ENCODE data around the gene DUOX2. TPM values are rescaled to one million over a fixed set of nuclear protein-coding genes. Genes with fewer than 3 reads are reported as not detected.
"Not testable (repeated sequence)": the region's sequence is repeated elsewhere in the genome, so short reads cannot be mapped to it uniquely, and the experiment has no call there.

The DUOX2 gene
- total and polyA plus RNA-seq, 4 donors: 0.08 to 0.11 TPM; not detected in 2

DNA sequence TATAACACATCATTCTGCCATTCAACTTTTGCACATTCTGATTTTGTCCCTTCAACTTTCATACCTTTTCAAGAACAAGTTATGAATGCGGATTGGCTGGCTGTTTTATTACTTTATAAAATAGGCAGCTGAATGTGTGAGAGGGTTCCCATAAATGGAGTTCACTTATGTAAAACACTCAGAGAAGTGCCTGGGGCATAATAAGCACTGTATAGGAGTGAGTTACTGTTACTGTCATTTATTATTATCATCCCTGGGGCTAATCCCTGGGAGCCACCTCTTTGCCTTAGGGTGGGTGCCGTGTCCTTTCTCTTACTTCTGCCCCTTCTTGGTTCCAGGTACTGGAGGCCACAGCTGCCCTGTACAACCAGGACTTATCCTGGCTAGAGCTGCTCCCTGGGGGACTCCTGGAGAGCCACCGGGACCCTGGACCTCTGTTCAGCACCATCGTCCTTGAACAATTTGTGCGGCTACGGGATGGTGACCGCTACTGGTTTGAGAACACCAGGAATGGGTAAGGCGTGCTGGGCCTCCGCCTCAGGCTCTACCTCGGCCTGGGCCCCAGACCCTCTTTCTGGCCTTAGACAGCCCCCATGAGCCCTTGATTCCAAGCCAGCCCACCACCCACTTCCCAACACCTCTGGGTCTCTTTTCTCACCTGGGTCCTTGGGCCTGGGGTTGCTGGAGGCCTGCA lies 26.7 kb upstream of the DUOX2 start:
- 97% methylated on average over 9 of the region's 10 CpGs for WGBS (ENCODE audit: insufficient coverage)
- Histone ChIP-seq H3K27me3 (ENCODE audit: control insufficient read depth, insufficient read depth, low read length) (peaks cover 11% of the 10 kb centered on the region), H3K27ac (ENCODE audit: low read depth, low read length) (no peak overlapping the region), H3K4me1 (ENCODE audit: control insufficient read depth, insufficient read depth, low read length) (peaks cover 7% of the 10 kb centered on the region), H3K9me3 (ENCODE audit: control insufficient read depth, insufficient read depth, low read length) (no peaks in the 10 kb centered on the region), H3K4me3 (ENCODE audit: low read depth, low read length) (no peak overlapping the region), H3K36me3 (ENCODE audit: control insufficient read depth, insufficient read depth, low read length) (no peaks in the 10 kb centered on the region)
- DNase-seq (ENCODE audit: low read depth in 4 of 6, low spot score in 6 of 6): no peak

GRCh38 chr15:45139770-45140169 lies 25.8 kb upstream of the DUOX2 start:
- Histone ChIP-seq H3K4me1 (ENCODE audit: control insufficient read depth, insufficient read depth, low read length) (peaks cover 13% of the 10 kb centered on the region), H3K9me3 (ENCODE audit: control insufficient read depth, insufficient read depth, low read length) (no peaks in the 10 kb centered on the region), H3K27ac (ENCODE audit: low read depth, low read length) (no peak overlapping the region), H3K27me3 (ENCODE audit: control insufficient read depth, insufficient read depth, low read length) (peaks cover 18% of the 10 kb centered on the region), H3K4me3 (ENCODE audit: low read depth, low read length) (no peak overlapping the region), H3K36me3 (ENCODE audit: control insufficient read depth, insufficient read depth, low read length) (no peaks in the 10 kb centered on the region)
- no peak for DNase-seq (ENCODE audit: low read depth in 4 of 6, low spot score in 6 of 6)
- WGBS (ENCODE audit: insufficient coverage): 95% methylated on average over 5 of the region's 6 CpGs

DNA sequence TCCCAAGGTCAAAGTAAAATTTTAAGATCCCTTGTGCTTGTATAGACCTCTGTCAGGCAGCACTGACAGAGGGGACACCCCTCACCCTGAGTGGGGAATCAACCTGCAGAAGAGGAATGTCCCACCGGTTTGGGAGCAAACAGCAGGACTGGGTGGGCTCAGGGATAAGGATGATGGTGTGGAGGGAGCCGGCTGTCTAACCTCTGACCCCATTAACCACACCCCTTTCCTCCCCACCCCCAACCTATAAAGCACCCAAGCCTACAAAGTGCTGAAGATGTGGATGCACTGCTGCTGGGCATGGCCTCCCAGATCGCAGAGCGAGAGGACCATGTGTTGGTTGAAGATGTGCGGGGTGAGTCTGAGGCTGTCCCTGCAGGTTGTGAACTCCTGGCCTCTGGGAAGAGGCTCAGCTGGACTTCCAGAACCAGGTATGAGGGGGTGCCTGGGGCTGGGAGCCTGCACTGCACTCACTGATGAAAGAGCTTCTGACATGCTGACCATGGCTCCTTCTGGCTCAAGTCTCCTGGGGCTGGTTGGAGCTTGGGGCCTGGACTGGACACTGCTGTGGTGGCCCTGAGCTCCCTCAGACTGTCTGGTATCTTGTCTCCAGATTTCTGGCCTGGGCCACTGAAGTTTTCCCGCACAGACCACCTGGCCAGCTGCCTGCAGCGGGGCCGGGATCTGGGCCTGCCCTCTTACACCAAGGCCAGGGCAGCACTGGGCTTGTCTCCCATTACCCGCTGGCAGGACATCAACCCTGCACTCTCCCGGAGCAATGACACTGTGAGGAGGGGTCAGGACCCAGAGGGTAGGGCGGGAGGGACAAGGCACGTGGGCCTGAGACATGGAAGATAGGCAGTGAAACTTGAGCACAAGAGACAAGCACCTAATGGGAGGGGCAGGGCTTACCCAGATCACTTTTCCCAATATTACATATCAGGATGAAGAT lies 25.1 kb upstream of the DUOX2 start:
- Histone ChIP-seq H3K4me3 (ENCODE audit: low read depth, low read length) (no peak overlapping the region), H3K27me3 (ENCODE audit: control insufficient read depth, insufficient read depth, low read length) (peaks cover 25% of the 10 kb centered on the region), H3K9me3 (ENCODE audit: control insufficient read depth, insufficient read depth, low read length) (no peaks in the 10 kb centered on the region), H3K4me1 (ENCODE audit: control insufficient read depth, insufficient read depth, low read length) (peaks cover 13% of the 10 kb centered on the region), H3K36me3 (ENCODE audit: control insufficient read depth, insufficient read depth, low read length) (no peaks in the 10 kb centered on the region), H3K27ac (ENCODE audit: low read depth, low read length) (no peak overlapping the region)
- 76% methylated on average over 8 of the region's 12 CpGs for WGBS (ENCODE audit: insufficient coverage)
- DNase-seq (ENCODE audit: low read depth in 4 of 6, low spot score in 6 of 6): no peak

GRCh38 chr15:45137703-45138102 lies 23.7 kb upstream of the DUOX2 start:
- WGBS (ENCODE audit: insufficient coverage): 82% methylated on average over 8 of the region's 8 CpGs
- no peak for DNase-seq (ENCODE audit: low read depth in 4 of 6, low spot score in 6 of 6)
- no peak overlapping the region for H3K27ac ChIP-seq (ENCODE audit: low read depth, low read length)
- peaks cover 29% of the 10 kb centered on the region for H3K27me3 ChIP-seq (ENCODE audit: control insufficient read depth, insufficient read depth, low read length)
- peaks cover 13% of the 10 kb centered on the region for H3K4me1 ChIP-seq (ENCODE audit: control insufficient read depth, insufficient read depth, low read length)
- no peak overlapping the region for H3K4me3 ChIP-seq (ENCODE audit: low read depth, low read length)
- H3K36me3 ChIP-seq (ENCODE audit: control insufficient read depth, insufficient read depth, low read length): no peaks in the 10 kb centered on the region
- H3K9me3 ChIP-seq (ENCODE audit: control insufficient read depth, insufficient read depth, low read length): no peaks in the 10 kb centered on the region

GRCh38 chr15:45136378-45136764 lies 22.4 kb upstream of the DUOX2 start:
- Histone ChIP-seq H3K9me3 (ENCODE audit: control insufficient read depth, insufficient read depth, low read length) (no peaks in the 10 kb centered on the region), H3K27ac (ENCODE audit: low read depth, low read length) (no peak overlapping the region), H3K36me3 (ENCODE audit: control insufficient read depth, insufficient read depth, low read length) (no peaks in the 10 kb centered on the region), H3K4me1 (ENCODE audit: control insufficient read depth, insufficient read depth, low read length) (peaks cover 13% of the 10 kb centered on the region), H3K27me3 (ENCODE audit: control insufficient read depth, insufficient read depth, low read length) (peaks cover 36% of the 10 kb centered on the region), H3K4me3 (ENCODE audit: low read depth, low read length) (no peak overlapping the region)
- peak in 1 of 6 donors; percentile 29 for DNase-seq (ENCODE audit: low read depth in 4 of 6, low spot score in 6 of 6)
- 6% methylated on average over 3 of the region's 10 CpGs for WGBS (ENCODE audit: insufficient coverage)

- 8% methylated on average over 2 of the region's 37 CpGs for WGBS (ENCODE audit: insufficient coverage)
- not testable (repeated sequence) for H3K36me3 ChIP-seq (ENCODE audit: control insufficient read depth, insufficient read depth, low read length); H3K4me3 ChIP-seq (ENCODE audit: low read depth, low read length); DNase-seq (ENCODE audit: low read depth in 4 of 6, low spot score in 6 of 6); H3K27ac ChIP-seq (ENCODE audit: low read depth, low read length); H3K9me3 ChIP-seq (ENCODE audit: control insufficient read depth, insufficient read depth, low read length)
- Histone ChIP-seq H3K4me1 (ENCODE audit: control insufficient read depth, insufficient read depth, low read length) (peaks cover 13% of the 10 kb centered on the region), H3K27me3 (ENCODE audit: control insufficient read depth, insufficient read depth, low read length) (peaks cover 42% of the 10 kb centered on the region)
These were observed 21.9 kb upstream of the DUOX2 start for GRCh38 chr15:45135705-45136377.

- H3K4me1 ChIP-seq (ENCODE audit: control insufficient read depth, insufficient read depth, low read length): peaks cover 16% of the 10 kb centered on the region
- no peak overlapping the region for H3K27ac ChIP-seq (ENCODE audit: low read depth, low read length)
- no peaks in the 10 kb centered on the region for H3K36me3 ChIP-seq (ENCODE audit: control insufficient read depth, insufficient read depth, low read length)
- no peak for DNase-seq (ENCODE audit: low read depth in 4 of 6, low spot score in 6 of 6)
- peaks cover 51% of the 10 kb centered on the region for H3K27me3 ChIP-seq (ENCODE audit: control insufficient read depth, insufficient read depth, low read length)
- no peak overlapping the region for H3K4me3 ChIP-seq (ENCODE audit: low read depth, low read length)
- 6% methylated on average over 53 of the region's 57 CpGs for WGBS (ENCODE audit: insufficient coverage)
- no peaks in the 10 kb centered on the region for H3K9me3 ChIP-seq (ENCODE audit: control insufficient read depth, insufficient read depth, low read length)
These were observed 21.0 kb upstream of the DUOX2 start for GRCh38 chr15:45134682-45135604.

DNA sequence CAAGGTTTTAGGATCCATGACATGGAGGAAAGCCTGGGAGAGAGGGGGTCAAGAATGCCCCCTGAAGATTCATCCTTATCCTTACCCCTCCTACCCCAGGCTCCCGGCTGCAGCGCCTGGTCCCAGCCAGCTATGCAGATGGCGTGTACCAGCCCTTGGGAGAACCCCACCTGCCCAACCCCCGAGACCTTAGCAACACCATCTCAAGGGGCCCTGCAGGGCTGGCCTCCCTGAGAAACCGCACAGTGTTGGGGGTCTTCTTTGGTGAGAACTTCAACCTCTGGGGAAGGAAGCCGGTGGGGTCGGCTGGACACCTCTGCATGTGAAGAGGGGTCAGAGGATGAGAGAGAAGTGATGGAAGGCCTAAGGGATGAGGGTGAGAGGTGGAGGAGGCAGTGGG lies 20.1 kb upstream of the DUOX2 start:
- Histone ChIP-seq H3K36me3 (ENCODE audit: control insufficient read depth, insufficient read depth, low read length) (no peaks in the 10 kb centered on the region), H3K27ac (ENCODE audit: low read depth, low read length) (no peak overlapping the region), H3K9me3 (ENCODE audit: control insufficient read depth, insufficient read depth, low read length) (no peaks in the 10 kb centered on the region), H3K27me3 (ENCODE audit: control insufficient read depth, insufficient read depth, low read length) (peaks cover 60% of the 10 kb centered on the region), H3K4me1 (ENCODE audit: control insufficient read depth, insufficient read depth, low read length) (peaks cover 23% of the 10 kb centered on the region), H3K4me3 (ENCODE audit: low read depth, low read length) (no peak overlapping the region)
- WGBS (ENCODE audit: insufficient coverage): 84% methylated on average over 3 of the region's 7 CpGs
- no peak for DNase-seq (ENCODE audit: low read depth in 4 of 6, low spot score in 6 of 6)

GRCh38 chr15:45133561-45133920 lies 19.6 kb upstream of the DUOX2 start:
- Histone ChIP-seq H3K4me1 (ENCODE audit: control insufficient read depth, insufficient read depth, low read length) (peaks cover 27% of the 10 kb centered on the region), H3K4me3 (ENCODE audit: low read depth, low read length) (no peak overlapping the region), H3K36me3 (ENCODE audit: control insufficient read depth, insufficient read depth, low read length) (no peaks in the 10 kb centered on the region), H3K27me3 (ENCODE audit: control insufficient read depth, insufficient read depth, low read length) (peaks cover 65% of the 10 kb centered on the region), H3K9me3 (ENCODE audit: control insufficient read depth, insufficient read depth, low read length) (no peaks in the 10 kb centered on the region), H3K27ac (ENCODE audit: low read depth, low read length) (no peak overlapping the region)
- peak in 2 of 6 donors; percentile 37 to 44 for DNase-seq (ENCODE audit: low read depth in 4 of 6, low spot score in 6 of 6)
- WGBS (ENCODE audit: insufficient coverage): 79% methylated on average over 4 of the region's 5 CpGs
